DND-41 (cell line): ENCODE measurements around the gene FAAP100.

Experiments used
- CTCF ChIP-seq: IDR thresholded peaks from 2 replicates; pipeline ENCODE4 v1.5.1; 2012; ENCODE audit warnings: borderline replicate concordance, low read length, moderate library complexity, mild to moderate bottlenecking; ENCODE audit not compliant: poor library complexity, severe bottlenecking; ENCODE audit errors: extremely low read depth
- EZH2 ChIP-seq: IDR thresholded peaks from 3 replicates; pipeline ENCODE4 v1.6.1; 2012; ENCODE audit warnings: borderline replicate concordance, low read depth, mild to moderate bottlenecking, moderate library complexity, low read length, inconsistent platforms; ENCODE audit not compliant: severe bottlenecking

- TF ChIP-seq CTCF (no peak), EZH2 (no peak)
Measured at GRCh38 chr17:81541123-81541522, 11.0 kb downstream of the FAAP100 start.
